Measurements from ENCODE around the gene RPTOR. TPM values are rescaled to one million over a fixed set of nuclear protein-coding genes. Genes with fewer than 3 reads are reported as not detected.
A peak's percentile ranks its signal among the peaks of the same experiment; 100 is the strongest.

The RPTOR gene
- total and polyA plus RNA-seq, 2 experiments from 2014 or later: 6.6 to 16.1 TPM

DNA sequence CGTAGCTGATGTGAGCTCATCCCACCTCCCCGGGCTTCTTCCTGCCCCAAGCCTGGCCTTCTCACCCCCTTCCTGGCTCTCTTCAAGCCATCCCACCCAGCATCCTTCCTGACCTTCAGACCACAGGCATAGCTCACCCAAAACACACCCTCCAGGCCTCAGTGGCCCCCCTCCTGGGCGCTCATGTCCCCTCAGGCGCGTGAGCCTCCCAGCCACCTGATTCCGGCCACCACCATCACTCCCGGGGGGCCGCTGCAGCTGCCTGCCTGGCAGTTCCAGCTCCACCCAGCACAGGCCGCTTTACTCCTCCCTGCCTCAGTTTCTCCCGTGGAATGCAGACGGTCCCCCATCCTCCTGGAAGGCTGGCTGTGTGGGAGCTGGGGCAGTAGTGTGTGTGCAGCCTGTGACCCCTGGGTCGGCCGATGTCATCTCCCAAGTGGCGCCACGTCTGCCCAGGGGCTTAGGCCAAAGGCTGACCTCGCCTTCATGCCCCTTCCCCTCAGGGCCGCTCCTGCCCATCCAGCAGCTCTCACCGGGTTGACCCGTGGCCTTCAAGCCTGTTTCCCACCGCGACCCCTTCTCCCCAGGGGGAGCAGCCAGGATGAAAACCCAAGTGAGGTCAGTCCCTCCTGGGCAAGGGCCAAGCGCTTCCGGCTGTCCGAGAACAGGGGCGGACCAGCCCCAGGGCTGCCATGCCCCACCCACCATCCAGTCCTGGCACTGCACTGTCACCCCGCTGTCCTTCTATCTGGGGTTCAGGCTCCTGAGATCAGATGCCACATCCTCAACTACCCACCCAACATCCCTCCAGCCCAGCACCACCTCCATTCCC, 435.1 kb downstream of the RPTOR start:
- DNase-seq: no peak
- no peaks in the 10 kb centered on the region for H3K9me3 ChIP-seq (ENCODE audit: low read depth)
- H3K4me2 ChIP-seq (ENCODE audit: unreplicated experiment): no peak overlapping the region
- peaks cover 6% of the 10 kb centered on the region; the same call in 1 of the 2 replicates for H3F3A ChIP-seq (ENCODE audit: insufficient read depth)
- in situ Hi-C loops (cut with MboI): no loop called here
- 78 to 80% methylated on average over 20 to 26 of the region's 26 CpGs for WGBS, 2 experiments (ENCODE audit: low coverage in 1 of 2, low lambda C conversion rate in 2 of 2, missing lambda C conversion rate in 2 of 2)
- no peak overlapping the region for H3K27ac ChIP-seq
- no peaks in the 10 kb centered on the region for H3K36me3 ChIP-seq (ENCODE audit: low read depth)
- H4K20me1 ChIP-seq (ENCODE audit: insufficient read depth): no peaks in the 10 kb centered on the region
- TF ChIP-seq EZH2 (IDR thresholded peaks at IDR 0.05; ENCODE audit: insufficient read depth, poor library complexity, severe bottlenecking) (no peak), EZH2phosphoT487 (IDR thresholded peaks at IDR 0.05; ENCODE audit: insufficient read depth, low read depth) (no peak)
- H3K4me1 ChIP-seq (ENCODE audit: insufficient read depth): peaks cover 9% of the 10 kb centered on the region
- H3K79me2 ChIP-seq (ENCODE audit: insufficient read depth): no peaks in the 10 kb centered on the region
- H2AFZ ChIP-seq: no peak overlapping the region
- no peaks in the 10 kb centered on the region for H3K9me2 ChIP-seq (ENCODE audit: insufficient read depth)
- no peak overlapping the region for H3K4me3 ChIP-seq
- H3K27me3 ChIP-seq (replicated peaks; ENCODE audit: insufficient read depth): no peaks in the 10 kb centered on the region
- H3K9ac ChIP-seq: no peak overlapping the region

DNA sequence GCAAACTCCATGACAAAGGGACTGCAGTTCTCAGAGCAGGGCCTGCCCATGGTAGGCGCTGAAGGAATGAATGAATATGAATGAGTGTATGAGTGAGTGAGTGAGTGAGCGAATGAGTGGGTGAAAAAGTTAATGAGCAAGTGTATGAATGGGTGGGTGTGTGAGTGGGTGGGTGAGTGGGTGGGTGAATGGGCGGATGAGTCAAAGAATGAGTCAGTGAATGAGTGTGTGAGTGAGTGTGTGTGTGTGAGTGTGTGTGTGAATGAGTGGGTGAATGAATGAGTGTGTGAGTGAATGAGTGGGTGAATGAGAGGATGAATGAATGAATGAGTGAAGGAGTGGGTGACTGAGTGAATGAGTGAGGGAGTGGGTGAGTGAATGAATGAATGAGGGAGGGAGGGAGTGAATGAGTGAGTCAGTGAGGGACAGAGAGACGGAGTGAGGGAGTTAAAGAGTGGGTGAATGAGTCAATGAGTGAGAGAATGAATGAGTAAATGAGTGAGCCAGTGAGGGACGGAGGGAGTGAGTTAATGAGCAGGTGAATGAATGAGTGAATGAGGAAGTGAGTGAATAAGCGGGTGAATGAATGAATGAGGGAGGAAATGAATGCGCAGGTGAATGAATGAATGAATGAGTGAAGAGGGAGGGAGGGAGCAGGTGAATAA, 435.9 kb downstream of the RPTOR start:
- WGBS, 2 experiments (ENCODE audit: low coverage in 1 of 2, low lambda C conversion rate in 2 of 2, missing lambda C conversion rate in 2 of 2): 46% methylated on average over 5 to 7 of the region's 7 CpGs
- H3K4me2 ChIP-seq (ENCODE audit: unreplicated experiment): no peak overlapping the region
- H3K27ac ChIP-seq: no peak overlapping the region
- no peaks in the 10 kb centered on the region for H3K9me2 ChIP-seq (ENCODE audit: insufficient read depth)
- no peaks in the 10 kb centered on the region for H3K36me3 ChIP-seq (ENCODE audit: low read depth)
- peaks cover 14% of the 10 kb centered on the region for H3K4me1 ChIP-seq (ENCODE audit: insufficient read depth)
- in situ Hi-C loops (cut with MboI): no loop called here
- H2AFZ ChIP-seq: no peak overlapping the region
- DNase-seq: peak; percentile 67
- H3K27me3 ChIP-seq (replicated peaks; ENCODE audit: insufficient read depth): no peaks in the 10 kb centered on the region
- no peaks in the 10 kb centered on the region for H4K20me1 ChIP-seq (ENCODE audit: insufficient read depth)
- H3K9ac ChIP-seq: no peak overlapping the region
- H3K9me3 ChIP-seq (ENCODE audit: low read depth): no peaks in the 10 kb centered on the region
- H3K79me2 ChIP-seq (ENCODE audit: insufficient read depth): no peaks in the 10 kb centered on the region
- peaks cover 6% of the 10 kb centered on the region; the same call in 1 of the 2 replicates for H3F3A ChIP-seq (ENCODE audit: insufficient read depth)
- TF ChIP-seq EZH2phosphoT487 (IDR thresholded peaks at IDR 0.05; ENCODE audit: insufficient read depth, low read depth) (no peak), EZH2 (IDR thresholded peaks at IDR 0.05; ENCODE audit: insufficient read depth, poor library complexity, severe bottlenecking) (no peak)
- H3K4me3 ChIP-seq: no peak overlapping the region

DNA sequence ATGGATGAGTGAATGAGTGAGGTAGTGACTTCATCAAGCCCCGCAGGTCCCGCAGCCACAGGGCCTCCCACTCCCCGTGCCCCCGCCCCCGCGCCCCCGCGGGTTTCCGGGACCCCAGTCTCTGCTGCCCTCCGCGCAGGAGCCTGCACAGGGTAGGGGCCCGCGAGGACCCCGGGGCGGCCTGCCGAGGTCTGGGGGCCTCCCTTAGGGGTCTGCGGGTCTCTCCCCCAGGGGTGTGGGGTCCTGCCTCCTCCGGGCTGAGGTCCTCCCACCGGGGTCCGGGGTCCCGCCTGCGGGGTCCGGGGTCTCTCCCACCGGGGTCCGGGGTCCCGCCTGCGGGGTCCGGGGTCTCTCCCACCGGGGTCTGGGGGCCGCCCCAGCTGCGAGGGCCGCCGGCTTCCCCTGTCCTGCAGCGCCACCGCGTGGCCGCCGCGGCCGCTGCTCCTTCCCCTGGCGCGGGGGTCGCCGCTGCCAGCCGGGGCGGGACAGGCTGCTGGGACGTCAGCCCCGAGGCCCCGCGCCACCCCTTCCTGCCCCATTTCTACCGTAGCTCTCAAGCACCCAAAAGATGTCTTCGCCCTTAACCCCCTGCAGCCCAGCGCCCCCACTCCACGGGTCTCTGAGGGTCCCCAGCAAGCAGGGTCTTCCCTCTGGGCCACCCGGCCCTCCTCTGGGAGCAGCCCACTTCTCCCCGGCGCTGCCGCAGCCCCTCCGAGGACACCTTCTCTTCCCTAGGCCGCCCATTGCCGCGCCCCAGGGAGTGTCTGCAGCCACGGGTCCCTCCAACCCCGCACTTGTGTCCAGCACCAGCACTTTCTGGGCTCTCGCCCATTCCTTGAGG, 436.6 kb downstream of the RPTOR start:
- peak overlapping the region; percentile 39; the same call in 1 of the 2 replicates for H3K4me3 ChIP-seq

GRCh38 chr17:80981929-80982425, 437.3 kb downstream of the RPTOR start:
- no peak overlapping the region for H3K9ac ChIP-seq
- H3K4me1 ChIP-seq (ENCODE audit: insufficient read depth): peaks cover 14% of the 10 kb centered on the region
- no peaks in the 10 kb centered on the region for H3K9me2 ChIP-seq (ENCODE audit: insufficient read depth)
- no peak overlapping the region for H2AFZ ChIP-seq
- in situ Hi-C loops (cut with MboI): no loop called here
- WGBS, 2 experiments (ENCODE audit: low coverage in 1 of 2, low lambda C conversion rate in 2 of 2, missing lambda C conversion rate in 2 of 2): 78 to 90% methylated on average over 15 to 17 of the region's 17 CpGs
- H4K20me1 ChIP-seq (ENCODE audit: insufficient read depth): no peaks in the 10 kb centered on the region
- no peaks in the 10 kb centered on the region for H3K9me3 ChIP-seq (ENCODE audit: low read depth)
- H3K79me2 ChIP-seq (ENCODE audit: insufficient read depth): no peaks in the 10 kb centered on the region
- H3K36me3 ChIP-seq (ENCODE audit: low read depth): no peaks in the 10 kb centered on the region
- H3K4me2 ChIP-seq (ENCODE audit: unreplicated experiment): no peak overlapping the region
- peaks cover 6% of the 10 kb centered on the region; the same call in 1 of the 2 replicates for H3F3A ChIP-seq (ENCODE audit: insufficient read depth)
- TF ChIP-seq EZH2 (IDR thresholded peaks at IDR 0.05; ENCODE audit: insufficient read depth, poor library complexity, severe bottlenecking) (no peak), EZH2phosphoT487 (IDR thresholded peaks at IDR 0.05; ENCODE audit: insufficient read depth, low read depth) (no peak)
- H3K27me3 ChIP-seq (replicated peaks; ENCODE audit: insufficient read depth): no peaks in the 10 kb centered on the region
- H3K4me3 ChIP-seq: no peak overlapping the region
- no peak for DNase-seq
- H3K27ac ChIP-seq: no peak overlapping the region

More for the DNA sequence above, 436.6 kb downstream of the RPTOR start:
- Histone ChIP-seq H3K79me2 (ENCODE audit: insufficient read depth) (no peaks in the 10 kb centered on the region), H3K27ac (no peak overlapping the region), H3F3A (ENCODE audit: insufficient read depth) (peaks cover 6% of the 10 kb centered on the region; the same call in 1 of the 2 replicates), H4K20me1 (ENCODE audit: insufficient read depth) (no peaks in the 10 kb centered on the region), H2AFZ (no peak overlapping the region), H3K36me3 (ENCODE audit: low read depth) (no peaks in the 10 kb centered on the region), H3K9me3 (ENCODE audit: low read depth) (no peaks in the 10 kb centered on the region), H3K9ac (no peak overlapping the region; the same call in 1 of the 2 replicates), H3K4me2 (ENCODE audit: unreplicated experiment) (peak overlapping the region; percentile 48), H3K9me2 (ENCODE audit: insufficient read depth) (no peaks in the 10 kb centered on the region), H3K27me3 (replicated peaks; ENCODE audit: insufficient read depth) (no peaks in the 10 kb centered on the region), H3K4me1 (ENCODE audit: insufficient read depth) (peaks cover 14% of the 10 kb centered on the region)
- in situ Hi-C loops (cut with MboI): no loop called here
- 9 to 30% methylated on average over 13 to 65 of the region's 65 CpGs for WGBS, 2 experiments (ENCODE audit: low coverage in 1 of 2, low lambda C conversion rate in 2 of 2, missing lambda C conversion rate in 2 of 2)
- TF ChIP-seq EZH2 (IDR thresholded peaks at IDR 0.05; ENCODE audit: insufficient read depth, poor library complexity, severe bottlenecking): no peak
- no peak for TF ChIP-seq EZH2phosphoT487 (IDR thresholded peaks at IDR 0.05; ENCODE audit: insufficient read depth, low read depth)
- no peak for DNase-seq
